ENCODE measurements around the gene ZNF525. TPM values are rescaled to one million over a fixed set of nuclear protein-coding genes. Genes with fewer than 3 reads are reported as not detected.
A peak's percentile ranks its signal among the peaks of the same experiment; 100 is the strongest.
"Not testable (repeated sequence)": the region's sequence is repeated elsewhere in the genome, so short reads cannot be mapped to it uniquely, and the experiment has no call there.

ZNF525 gene
- 23.1 TPM for total RNA-seq
- 4.6 TPM for polyA plus RNA-seq

- Histone ChIP-seq H3K4me3 (ENCODE audit: low read depth, low read length) (peak within 1 kb of the TSS; percentile 49), H3K36me3 (ENCODE audit: insufficient read depth) (no peaks in the 10 kb centered on the region), H3K27ac (ENCODE audit: low read depth) (peak within 1 kb of the TSS; percentile 59), H3K4me1 (ENCODE audit: insufficient read depth) (no peaks in the 10 kb centered on the region)
- peak; percentile 64 for DNase-seq (ENCODE audit: extremely low spot score)
- WGBS = under 1% methylated on average over 45 of the region's 45 CpGs
Measured at GRCh38 chr19:53365134-53365898, at the start of gene ZNF525. TSS of gene ZNF525 (plus strand) at chr19:53365705. CDS start at chr19:53372282, 6,577 bp downstream.

DNA sequence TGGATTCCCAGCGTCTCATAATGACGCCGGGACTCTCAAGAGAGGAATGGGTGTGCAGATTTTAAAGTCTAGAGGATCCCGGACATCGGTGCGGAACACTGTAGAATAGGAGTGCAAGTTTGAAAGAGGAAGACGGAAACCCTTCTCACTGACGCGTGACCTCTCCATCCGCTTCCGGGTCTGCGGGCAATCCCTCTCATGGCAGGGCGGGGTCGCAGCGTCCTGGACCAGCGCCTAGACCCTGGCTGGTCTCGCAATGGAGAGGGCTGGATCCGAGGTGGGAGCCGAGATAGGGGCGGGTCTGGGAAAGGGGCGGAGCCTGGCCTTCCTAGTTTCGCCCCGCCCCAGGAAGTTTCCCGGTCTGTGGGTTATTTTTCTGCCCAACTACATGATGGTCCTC is 36.5 kb upstream of the ZNF525 start:
- WGBS = 28% methylated on average over 24 of the region's 24 CpGs
- no peak for DNase-seq (ENCODE audit: extremely low spot score)
- Histone ChIP-seq H3K27ac (ENCODE audit: low read depth) (no peak overlapping the region), H3K36me3 (ENCODE audit: insufficient read depth) (no peaks in the 10 kb centered on the region), H3K4me1 (ENCODE audit: insufficient read depth) (no peaks in the 10 kb centered on the region), H3K4me3 (ENCODE audit: low read depth, low read length) (no peak overlapping the region)

DNA sequence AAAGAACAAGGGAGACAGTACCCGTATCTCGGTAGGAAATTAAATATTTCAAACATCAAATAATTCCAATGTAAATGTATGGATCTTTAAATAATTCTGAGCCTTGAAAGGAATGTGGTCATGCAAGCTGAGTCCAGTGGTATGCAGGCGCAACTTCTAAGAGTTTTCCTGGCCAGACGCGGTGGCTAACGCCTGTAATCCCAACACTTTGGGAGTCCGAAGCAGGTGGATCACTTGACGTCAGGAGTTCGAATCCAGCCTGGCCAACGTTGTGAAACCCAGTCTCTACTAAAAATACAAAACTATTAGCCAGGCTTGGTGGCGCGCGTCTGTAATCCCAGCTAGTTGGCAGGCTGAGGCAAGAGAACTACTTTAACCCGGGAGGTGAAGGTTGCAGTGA is 33.0 kb upstream of the ZNF525 start:
- no peak for DNase-seq (ENCODE audit: extremely low spot score)
- Histone ChIP-seq H3K27ac (ENCODE audit: low read depth) (no peak overlapping the region), H3K4me1 (ENCODE audit: insufficient read depth) (no peaks in the 10 kb centered on the region), H3K4me3 (ENCODE audit: low read depth, low read length) (peak overlapping the region; percentile 57), H3K36me3 (ENCODE audit: insufficient read depth) (no peaks in the 10 kb centered on the region)
- WGBS = 72% methylated on average over 14 of the region's 14 CpGs

- no peak for DNase-seq (ENCODE audit: extremely low spot score)
- under 1% methylated on average over 14 of the region's 14 CpGs for WGBS
- no peaks in the 10 kb centered on the region for H3K4me1 ChIP-seq (ENCODE audit: insufficient read depth)
- H3K36me3 ChIP-seq (ENCODE audit: insufficient read depth) = no peaks in the 10 kb centered on the region
- H3K4me3 ChIP-seq (ENCODE audit: low read depth, low read length) = peak overlapping the region; percentile 57
- H3K27ac ChIP-seq (ENCODE audit: low read depth) = peak overlapping the region; percentile 65
Measured at GRCh38 chr19:53333066-53333462, 32.4 kb upstream of the ZNF525 start.

- peak within 1 kb of the TSS; percentile 57 for H3K4me3 ChIP-seq (ENCODE audit: low read depth, low read length)
- H3K36me3 ChIP-seq (ENCODE audit: insufficient read depth) = no peaks in the 10 kb centered on the region
- no peaks in the 10 kb centered on the region for H3K4me1 ChIP-seq (ENCODE audit: insufficient read depth)
- peak; percentile 89 for DNase-seq (ENCODE audit: extremely low spot score)
- peak within 1 kb of the TSS; percentile 65 for H3K27ac ChIP-seq (ENCODE audit: low read depth)
- WGBS = under 1% methylated on average over 61 of the region's 61 CpGs
Measured at GRCh38 chr19:53333463-53334449, 31.7 kb upstream of the ZNF525 start, which contains the start of gene ZNF845. TSS of gene ZNF845 (plus strand) at chr19:53333749. CDS start at chr19:53341308, 7,559 bp downstream.

DNA sequence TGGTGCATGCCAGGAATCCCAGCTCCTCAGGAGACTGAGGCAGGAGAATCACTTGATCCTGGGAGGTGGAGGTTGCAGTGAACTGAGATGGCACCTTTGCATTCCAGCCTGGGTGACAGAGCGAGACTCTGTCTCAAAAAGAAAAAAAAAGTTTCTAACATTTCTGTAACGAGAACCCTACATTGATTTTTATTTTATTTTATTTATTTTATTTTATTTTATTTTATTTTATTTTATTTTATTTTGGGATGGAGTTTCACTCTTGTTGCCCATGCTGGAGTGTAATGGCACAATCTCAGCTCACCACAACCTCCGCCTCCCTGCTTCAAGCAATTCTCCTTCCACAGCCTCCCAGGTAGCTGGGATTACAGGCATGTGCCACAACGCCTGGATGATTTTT is 21.1 kb upstream of the ZNF525 start:
- not testable (repeated sequence) for H3K4me1 ChIP-seq (ENCODE audit: insufficient read depth); DNase-seq (ENCODE audit: extremely low spot score); H3K27ac ChIP-seq (ENCODE audit: low read depth); H3K4me3 ChIP-seq (ENCODE audit: low read depth, low read length)
- WGBS = 97% methylated on average over 4 of the region's 4 CpGs
- peaks cover 16% of the 10 kb centered on the region for H3K36me3 ChIP-seq (ENCODE audit: insufficient read depth)

DNA sequence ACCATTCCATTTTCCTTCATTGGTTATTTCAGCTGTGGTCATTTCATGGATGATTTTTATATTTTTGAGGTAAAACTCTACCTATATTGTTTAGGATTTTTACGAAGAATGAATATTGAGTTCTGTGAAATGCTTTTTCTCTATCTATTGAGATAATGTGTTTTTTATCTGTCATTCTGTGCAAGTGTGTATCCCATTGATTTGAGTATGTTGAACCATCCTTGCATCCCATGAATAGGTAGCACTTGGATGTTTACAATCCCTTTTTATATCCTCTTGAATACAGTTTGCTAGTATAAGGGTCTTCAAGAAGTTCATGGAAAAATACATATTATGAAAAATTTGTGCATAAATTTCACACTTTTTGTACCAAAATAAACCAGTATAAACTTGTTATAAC is 9.8 kb upstream of the ZNF525 start:
- Histone ChIP-seq H3K4me3 (ENCODE audit: low read depth, low read length) (no peak overlapping the region), H3K4me1 (ENCODE audit: insufficient read depth) (no peaks in the 10 kb centered on the region), H3K36me3 (ENCODE audit: insufficient read depth) (peaks cover 7% of the 10 kb centered on the region), H3K27ac (ENCODE audit: low read depth) (no peak overlapping the region)
- DNase-seq (ENCODE audit: extremely low spot score) = no peak
- WGBS = 95% methylated on average over 1 of the region's 1 CpG

DNA sequence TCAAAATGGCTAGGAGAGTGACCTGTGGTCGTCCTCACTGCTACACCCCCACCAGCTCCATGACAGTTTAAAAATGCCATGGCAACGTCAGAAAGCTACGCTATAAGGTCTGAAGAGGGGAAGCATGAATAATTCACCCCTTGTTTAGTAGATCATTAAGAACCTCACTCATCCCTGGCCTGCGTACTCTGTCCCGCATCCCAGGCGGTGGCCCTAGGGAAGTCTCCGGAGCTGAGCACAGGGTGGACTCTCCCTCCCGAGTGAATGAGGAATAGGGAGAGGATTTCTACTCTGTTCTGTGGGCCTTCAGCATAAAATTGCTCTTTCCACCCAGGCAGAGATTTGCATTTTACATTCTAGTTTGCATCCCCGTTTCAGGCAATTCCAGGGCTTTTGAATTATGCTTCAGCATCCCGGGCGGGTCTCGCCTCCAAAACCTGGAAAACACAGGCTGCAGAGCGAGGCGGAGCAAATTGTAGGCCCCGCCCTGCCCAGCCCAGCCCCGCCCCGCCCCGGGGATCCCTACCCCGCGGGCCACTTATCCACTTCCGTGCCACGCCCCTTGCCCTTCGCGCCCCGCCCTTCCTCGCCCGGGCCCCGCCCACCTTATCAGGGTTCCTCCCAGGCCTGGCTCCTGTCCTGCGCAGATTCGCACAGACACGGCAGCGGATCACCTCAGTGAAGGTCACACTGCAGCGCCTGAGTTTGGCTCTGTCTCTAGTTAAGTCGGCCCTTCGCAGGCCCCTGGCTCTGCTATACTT is 7.5 kb upstream of the ZNF525 start:
- Histone ChIP-seq H3K4me3 (ENCODE audit: low read depth, low read length) (no peak overlapping the region), H3K4me1 (ENCODE audit: insufficient read depth) (no peaks in the 10 kb centered on the region), H3K27ac (ENCODE audit: low read depth) (no peak overlapping the region), H3K36me3 (ENCODE audit: insufficient read depth) (no peaks in the 10 kb centered on the region)
- 66% methylated on average over 35 of the region's 35 CpGs for WGBS
- no peak for DNase-seq (ENCODE audit: extremely low spot score)

DNA sequence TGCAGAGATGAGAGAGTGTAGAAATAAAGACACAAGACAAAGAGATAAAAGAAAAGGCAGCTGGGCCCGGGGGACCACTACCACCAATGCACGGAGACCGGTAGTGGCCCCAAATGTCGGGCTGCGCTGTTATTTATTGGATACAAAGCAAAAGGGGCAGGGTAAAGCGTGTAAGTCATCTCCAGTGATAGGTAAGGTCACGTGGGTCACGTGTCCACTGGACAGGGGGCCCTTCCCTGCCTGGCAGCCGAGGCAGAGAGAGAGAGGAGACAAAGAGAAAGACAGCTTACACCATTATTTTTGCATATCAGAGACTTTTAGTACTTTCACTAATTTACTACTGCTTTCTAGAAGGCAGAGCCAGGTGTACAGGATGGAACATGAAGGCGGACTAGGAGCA is 5.4 kb upstream of the ZNF525 start:
- not testable (repeated sequence) for H3K27ac ChIP-seq (ENCODE audit: low read depth); DNase-seq (ENCODE audit: extremely low spot score); H3K4me3 ChIP-seq (ENCODE audit: low read depth, low read length); H3K4me1 ChIP-seq (ENCODE audit: insufficient read depth); H3K36me3 ChIP-seq (ENCODE audit: insufficient read depth)
- 92% methylated on average over 10 of the region's 10 CpGs for whole genome bisulfite sequencing

GRCh38 chr19:53365899-53366493 is 491 bp downstream of the ZNF525 start:
- H3K4me3 ChIP-seq (ENCODE audit: low read depth, low read length) = peak overlapping the region; percentile 49
- H3K27ac ChIP-seq (ENCODE audit: low read depth) = peak overlapping the region; percentile 59
- under 1% methylated on average over 32 of the region's 32 CpGs for WGBS
- no peaks in the 10 kb centered on the region for H3K36me3 ChIP-seq (ENCODE audit: insufficient read depth)
- no peaks in the 10 kb centered on the region for H3K4me1 ChIP-seq (ENCODE audit: insufficient read depth)
- no peak for DNase-seq (ENCODE audit: extremely low spot score)

GRCh38 chr19:53372196-53372595 is 6.7 kb downstream of the ZNF525 start:
- DNase-seq (ENCODE audit: extremely low spot score) = no peak
- Histone ChIP-seq H3K4me3 (ENCODE audit: low read depth, low read length) (no peak overlapping the region), H3K4me1 (ENCODE audit: insufficient read depth) (no peaks in the 10 kb centered on the region), H3K36me3 (ENCODE audit: insufficient read depth) (peaks cover 8% of the 10 kb centered on the region), H3K27ac (ENCODE audit: low read depth) (no peak overlapping the region)
- 86% methylated on average over 4 of the region's 4 CpGs for WGBS

- WGBS = 63% methylated on average over 3 of the region's 3 CpGs
- DNase-seq (ENCODE audit: extremely low spot score) = no peak
- Histone ChIP-seq H3K27ac (ENCODE audit: low read depth) (no peak overlapping the region), H3K4me1 (ENCODE audit: insufficient read depth) (no peaks in the 10 kb centered on the region), H3K4me3 (ENCODE audit: low read depth, low read length) (no peak overlapping the region), H3K36me3 (ENCODE audit: insufficient read depth) (peaks cover 13% of the 10 kb centered on the region)
Measured at GRCh38 chr19:53374288-53374687, 8.8 kb downstream of the ZNF525 start.

DNA sequence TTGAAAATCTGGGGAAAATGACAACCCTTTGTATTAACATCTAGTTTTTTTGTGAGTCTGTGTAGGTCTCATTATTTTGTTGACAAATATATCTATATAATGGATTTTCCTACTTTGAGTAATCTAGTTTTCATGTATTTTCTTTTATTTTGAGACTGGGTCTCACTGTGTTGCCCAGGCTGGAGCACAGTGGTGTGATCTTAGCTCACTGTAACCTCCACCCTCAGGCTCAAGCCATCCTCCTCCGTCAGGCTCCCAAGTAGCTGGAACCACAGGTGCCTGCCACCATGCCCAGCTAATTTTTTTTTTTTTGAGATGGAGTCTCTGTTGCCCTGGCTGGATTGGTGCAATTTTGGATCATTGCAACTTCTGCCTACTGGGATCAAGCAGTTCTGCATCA is 9.2 kb downstream of the ZNF525 start:
- Histone ChIP-seq H3K27ac (ENCODE audit: low read depth) (no peak overlapping the region), H3K36me3 (ENCODE audit: insufficient read depth) (peaks cover 16% of the 10 kb centered on the region), H3K4me1 (ENCODE audit: insufficient read depth) (no peaks in the 10 kb centered on the region), H3K4me3 (ENCODE audit: low read depth, low read length) (no peak overlapping the region)
- no peak for DNase-seq (ENCODE audit: extremely low spot score)
- 88% methylated on average over 1 of the region's 1 CpG for WGBS

Measured in urinary bladder (tissue), 4 donors.